ENCODE data around the gene TOPAZ1. TPM values are rescaled to one million over a fixed set of nuclear protein-coding genes. Genes with fewer than 3 reads are reported as not detected.

The TOPAZ1 gene
- total and polyA plus RNA-seq, 9 of the 15 experiments (the other 6 are each of a cell fraction or from before 2014, with no cell fraction given) = 0.01 TPM; not detected in 8

- Histone ChIP-seq H3K27ac (ENCODE audit: extremely low read depth, low read depth, low read length) (no peak overlapping the region), H3K4me2 (ENCODE audit: insufficient read depth, low read length) (no peak overlapping the region), H3K4me1 (replicated peaks in 1 of 2; ENCODE audit: control insufficient read depth in 2 of 2, insufficient read depth in 2 of 2, low read length in 2 of 2) (peaks cover 0 to 8% of the 10 kb centered on the region in 2 experiments; a peak in 2 of 5 replicates), H3K4me3 (no peak overlapping the region), H3K36me3 (ENCODE audit: control insufficient read depth, insufficient read depth, low read length) (no peaks in the 10 kb centered on the region), H3K27me3 (ENCODE audit: control insufficient read depth in 2 of 2, insufficient read depth in 2 of 2, low read length in 2 of 2) (no peaks in the 10 kb centered on the region; a peak in 1 of 5 replicates), H3K79me2 (ENCODE audit: control insufficient read depth, insufficient read depth, low read length) (no peaks in the 10 kb centered on the region), H2AFZ (ENCODE audit: low read depth, low read length) (peak overlapping the region; percentile 21; the same call in 1 of the 2 replicates), H3K9ac (ENCODE audit: insufficient read depth in 1 of 2, low read depth in 2 of 2, low read length in 2 of 2) (no peak overlapping the region), H3K9me3 (replicated peaks; ENCODE audit: control insufficient read depth, insufficient read depth, low read depth, low read length) (no peaks in the 10 kb centered on the region), H3K9me1 (ENCODE audit: control insufficient read depth, insufficient read depth, low read length) (no peaks in the 10 kb centered on the region), H4K20me1 (replicated peaks; ENCODE audit: control insufficient read depth, insufficient read depth, low read length) (no peaks in the 10 kb centered on the region)
- ATAC-seq (no peak), FAIRE-seq (no peak), DNase-seq (ENCODE audit: extremely low read depth in 1 of 4, low spot score in 3 of 4) (no peak)
- in situ Hi-C loops (cut with MboI) (loop anchor here (10.0 kb wide), 1 partner anchor 1891 kb away; no protein-coding TSS in a partner anchor), intact Hi-C loops (cut with micrococcal nuclease) (no loop called here)
- TF ChIP-seq EP400 (IDR thresholded peaks at IDR 0.05) (no peak), HOMEZ (CRISPR knock-in tag; IDR thresholded peaks at IDR 0.05) (no peak), SMAD4 (CRISPR knock-in tag; conservative IDR thresholded peaks at IDR 0.05) (no peak), CREM (IDR thresholded peaks at IDR 0.05; ENCODE audit: low read depth) (no peak), NELFE (IDR thresholded peaks at IDR 0.05; ENCODE audit: insufficient read depth, insufficient read length) (no peak)
- ChIA-PET POLR2A (interaction anchor here (0.7 to 1.2 kb wide), 5 partner anchors 10 to 116 kb away, joined by 3 to 5 read pairs (median 4); no protein-coding TSS in a partner anchor), CTCF (ENCODE audit: low intra/inter-chr PET ratio) (no interaction called here)
- 20% methylated on average over 4 of the region's 4 CpGs for WGBS (ENCODE audit: insufficient coverage, low coverage, missing lambda C conversion rate)
- no TSS peak for BruUV-seq (replicated peaks)
Measured at GRCh38 chr3:44206261-44206660, 35.4 kb upstream of the TOPAZ1 start.

Data from K562 (cell line).